Measurements from ENCODE around the gene CTU2. TPM values are rescaled to one million over a fixed set of nuclear protein-coding genes. Genes with fewer than 3 reads are reported as not detected.

CTU2 gene
- total and polyA plus RNA-seq, 10 of the 15 experiments (the other 5 are each of a cell fraction or from before 2014, with no cell fraction given): 0.32 to 44.5 (median 18.2) TPM

- H3K36me3 ChIP-seq (ENCODE audit: control insufficient read depth in 2 of 2, insufficient read depth in 2 of 2, low read length in 1 of 2): peaks cover 6 to 19% of the 10 kb centered on the region in 2 experiments
- in situ Hi-C loops (cut with MboI): no loop called here
- 97% methylated on average over 19 of the region's 19 CpGs for WGBS (ENCODE audit: insufficient coverage, insufficient replicate concordance, low lambda C conversion rate, missing lambda C conversion rate)
- ChIA-PET SMC1A (ENCODE audit: uncharacterized antibody, unreplicated experiment) (no interaction called here), CTCF (no interaction called here), POLR2A (no interaction called here), RAD21 (ENCODE audit: unreplicated experiment) (no interaction called here)
- DNase-seq (ENCODE audit: low read depth, low spot score) (no peak), FAIRE-seq (no peak), ATAC-seq (no peak)
- H3K27me3 ChIP-seq (replicated peaks in 1 of 2; ENCODE audit: control insufficient read depth in 2 of 2, insufficient read depth in 2 of 2, low read length in 1 of 2): no peaks in the 10 kb centered on the region
- peaks cover 33% of the 10 kb centered on the region for H3K79me2 ChIP-seq (ENCODE audit: control insufficient read depth, insufficient read depth, low read length)
- no peaks in the 10 kb centered on the region for H4K20me1 ChIP-seq (ENCODE audit: control insufficient read depth, insufficient read depth)
- H2AFZ ChIP-seq (ENCODE audit: control insufficient read depth, low read depth, low read length): no peak overlapping the region
- no peak overlapping the region for H3K4me3 ChIP-seq
- peaks cover 9% of the 10 kb centered on the region for H3K4me1 ChIP-seq (ENCODE audit: control insufficient read depth, insufficient read depth, low read length)
- H3K9ac ChIP-seq (ENCODE audit: control insufficient read depth, insufficient read depth, low read length): no peak overlapping the region
- no peaks in the 10 kb centered on the region for H3K9me3 ChIP-seq (replicated peaks; ENCODE audit: control insufficient read depth, insufficient read depth, low read length)
- intact Hi-C loops (cut with micrococcal nuclease; ENCODE audit: unreplicated experiment): no loop called here
- no peak overlapping the region for H3K4me2 ChIP-seq (ENCODE audit: control insufficient read depth, insufficient read depth)
- no peak overlapping the region for H3K27ac ChIP-seq (ENCODE audit: control insufficient read depth, insufficient read depth)
- BruUV-seq (replicated peaks): no TSS peak
- TF ChIP-seq IRF4 (IDR thresholded peaks at IDR 0.05; ENCODE audit: low read depth, low read length) (no peak), ZNF384 (IDR thresholded peaks at IDR 0.05; ENCODE audit: borderline replicate concordance, low read depth, low read length) (no peak), PAX8 (IDR thresholded peaks at IDR 0.05) (no peak), KDM1A (IDR thresholded peaks at IDR 0.05; ENCODE audit: borderline replicate concordance) (no peak), RB1 (IDR thresholded peaks at IDR 0.05; ENCODE audit: borderline replicate concordance) (no peak), EZH2 (IDR thresholded peaks at IDR 0.05; ENCODE audit: borderline replicate concordance, control insufficient read depth, low read depth, low read length) (no peak), STAT3 (IDR thresholded peaks at IDR 0.05; ENCODE audit: low read depth, low read length) (no peak), CBFB (IDR thresholded peaks at IDR 0.05; ENCODE audit: low read depth) (no peak), PKNOX1 (IDR thresholded peaks at IDR 0.05) (no peak), RFX5 (IDR thresholded peaks at IDR 0.05; ENCODE audit: low read depth, low read length) (no peak), SMAD1 (IDR thresholded peaks at IDR 0.05; ENCODE audit: low read depth, partially characterized antibody) (no peak), EGR1 (IDR thresholded peaks at IDR 0.05; ENCODE audit: borderline replicate concordance in 1 of 2, low read depth in 2 of 2, low read length in 2 of 2) (no peak), ATF2 (IDR thresholded peaks at IDR 0.05; ENCODE audit: low read length) (no peak), GABPA (IDR thresholded peaks at IDR 0.05; ENCODE audit: low read depth) (no peak), SRF (IDR thresholded peaks at IDR 0.05; ENCODE audit: low read depth in 2 of 2, low read length in 2 of 2) (no peak), HCFC1 (IDR thresholded peaks at IDR 0.05; ENCODE audit: low read length) (no peak)
Observed at GRCh38 chr16:88657371-88657770, 48.9 kb upstream of the CTU2 start.

Measured in GM12878 (cell line).